Naive thymus-derived CD4-positive, alpha-beta T cell (primary cell): ENCODE results near the gene FAM156B. TPM values are rescaled to one million over a fixed set of nuclear protein-coding genes. Genes with fewer than 3 reads are reported as not detected.

Experiments used
- polyA plus RNA-seq, 2 donors: library from polyadenylated mRNA; unstranded; fragments of 300-500 nt; fragmentation: Illumina TruSeq; gene quantifications; one replicate each; pipeline ENCODE4 v1.2.3, GENCODE V29; 2021
- total RNA-seq, 6 experiments: library from RNA in 5 of 6; stranded (reverse) in 5 of 6; gene quantifications; 1 replicate in 5 of 6; 2 replicates in 1 of 6; pipeline ENCODE4 v1.2.3 and lab custom pipeline; 2021 to 2026

FAM156B gene
- total and polyA plus RNA-seq, 7 experiments from 2014 or later: 7.4 to 17.3 (median 10.1) TPM

Other genes starting within 250 kb of the FAM156B start
- not detected for gene SSX7, start 242.4 kb upstream of the FAM156B start, total RNA-seq
- not detected for gene SSX7, start 242.4 kb upstream of the FAM156B start, polyA plus RNA-seq
- not detected for gene SSX2, start 190.2 kb upstream of the FAM156B start, total RNA-seq
- gene SSX2, start 190.2 kb upstream of the FAM156B start, polyA plus RNA-seq: not detected
- gene SSX2B, start 146.1 kb upstream of the FAM156B start, total RNA-seq: not detected
- gene SSX2B, start 146.1 kb upstream of the FAM156B start, polyA plus RNA-seq: not detected
- not detected for gene SPANXN5, start 99.9 kb upstream of the FAM156B start, total RNA-seq
- not detected for gene SPANXN5, start 99.9 kb upstream of the FAM156B start, polyA plus RNA-seq
- not detected for gene XAGE5, start 86.0 kb upstream of the FAM156B start, total RNA-seq
- gene XAGE5, start 86.0 kb upstream of the FAM156B start, polyA plus RNA-seq: not detected
- not detected for gene XAGE3, start 29.2 kb upstream of the FAM156B start, total RNA-seq
- not detected for gene XAGE3, start 29.2 kb upstream of the FAM156B start, polyA plus RNA-seq
- 10 to 100 TPM; 17.6 to 32.3 (median 25.3) TPM for gene FAM156A, start 61.2 kb downstream of the FAM156B start, total RNA-seq
- gene FAM156A, start 61.2 kb downstream of the FAM156B start, polyA plus RNA-seq: 1 to 10 TPM; 3.7 to 7.7 TPM
- under 1 TPM in 2 of 5 experiments, not detected in 3; 0.13 to 0.47 TPM for gene GPR173, start 151.5 kb downstream of the FAM156B start, total RNA-seq
- gene GPR173, start 151.5 kb downstream of the FAM156B start, polyA plus RNA-seq: not detected
- gene TSPYL2, start 185.0 kb downstream of the FAM156B start, total RNA-seq: 100 to 1,000 TPM in 4 of 5 experiments, 10 to 100 TPM in 1; 23.4 to 239 (median 166) TPM
- 10 to 100 TPM; 21.9 to 40.9 TPM for gene TSPYL2, start 185.0 kb downstream of the FAM156B start, polyA plus RNA-seq
- gene KANTR, start 196.8 kb downstream of the FAM156B start, total RNA-seq: 10 to 100 TPM; 12.5 to 29.9 (median 16.9) TPM
- gene KANTR, start 196.8 kb downstream of the FAM156B start, polyA plus RNA-seq: 1 to 10 TPM; 1.7 to 4.6 TPM